BLaER1 treated with 17β-estradiol and CSF1 and Interleukin-3, amounts not matched to agents 10 nM and 100 nM (cell line): ENCODE measurements around the gene ZNF33B.

Experiments
- H3K27ac ChIP-seq, 11 experiments: shearing (Covaris generic); formaldehyde crosslinking; 2 replicates each; pipeline ENCODE4 v1.8.1; 2022
- H3K27me3 ChIP-seq, 11 experiments: shearing (Covaris generic); formaldehyde crosslinking; 2 replicates each; pipeline ENCODE4 v1.8.1; 2022
- H3K36me3 ChIP-seq, 11 experiments: shearing (Covaris generic); formaldehyde crosslinking; 2 replicates each; pipeline ENCODE4 v1.8.1; 2022
- H3K4me1 ChIP-seq, 10 experiments: shearing (Covaris generic); formaldehyde crosslinking; 2 replicates each; pipeline ENCODE4 v1.8.1; 2022
- H3K4me2 ChIP-seq, 11 experiments: shearing (Covaris generic); formaldehyde crosslinking; 2 replicates each; pipeline ENCODE4 v1.8.1; 2022
- H3K4me3 ChIP-seq, 10 experiments: shearing (Covaris generic); formaldehyde crosslinking; 2 replicates each; pipeline ENCODE4 v1.8.1; 2022
- H3K9ac ChIP-seq, 11 experiments: shearing (Covaris generic); formaldehyde crosslinking; 2 replicates each; pipeline ENCODE4 v1.8.1; 2022
- H3K9me3 ChIP-seq, 11 experiments: shearing (Covaris generic); formaldehyde crosslinking; replicated peaks in 1 of 11; 2 replicates each; pipeline ENCODE4 v1.8.1; 2022
- H4K20me1 ChIP-seq, 11 experiments: shearing (Covaris generic); formaldehyde crosslinking; 2 replicates each; pipeline ENCODE4 v1.8.1; 2022
- Cebpa-rat ChIP-seq, 11 experiments: shearing (Covaris generic); IDR thresholded peaks; 2 replicates each; pipeline ENCODE4 v1.8.1; 2022

Gene ZNF33B

GRCh38 chr10:42635098-42635497, 3.3 kb downstream of the ZNF33B start:
- Histone ChIP-seq H4K20me1 (no peaks in the 10 kb centered on the region), H3K4me2 (no peak overlapping the region), H3K9me3 (no peaks in the 10 kb centered on the region), H3K27ac (no peak overlapping the region), H3K4me1 (peaks cover 11 to 30% (median 26%) of the 10 kb centered on the region in 10 experiments), H3K9ac (no peak overlapping the region), H3K27me3 (no peaks in the 10 kb centered on the region), H3K4me3 (no peak overlapping the region), H3K36me3 (peaks cover 17 to 65% (median 41%) of the 10 kb centered on the region in 11 experiments)
- TF ChIP-seq Cebpa-rat (IDR thresholded peaks at IDR 0.05) = no peak

GRCh38 chr10:42632564-42632963, 5.8 kb downstream of the ZNF33B start:
- Histone ChIP-seq H3K4me2 (no peak overlapping the region), H3K27me3 (no peaks in the 10 kb centered on the region), H3K4me1 (peaks cover 8 to 24% (median 18%) of the 10 kb centered on the region in 10 experiments; a peak in 19 of 20 replicates), H3K36me3 (peaks cover 28 to 90% (median 61%) of the 10 kb centered on the region in 11 experiments), H3K9ac (no peak overlapping the region), H3K9me3 (no peaks in the 10 kb centered on the region), H4K20me1 (no peaks in the 10 kb centered on the region), H3K27ac (no peak overlapping the region), H3K4me3 (no peak overlapping the region)
- no peak for TF ChIP-seq Cebpa-rat (IDR thresholded peaks at IDR 0.05)

- Histone ChIP-seq H3K9me3 (peaks cover 0 to 1% (median 0%) of the 10 kb centered on the region in 11 experiments; a peak in 2 of 22 replicates), H3K36me3 (peaks cover 41 to 100% (median 80%) of the 10 kb centered on the region in 11 experiments), H3K4me1 (peaks cover 0 to 12% (median 7%) of the 10 kb centered on the region in 10 experiments; a peak in 12 of 20 replicates), H4K20me1 (no peaks in the 10 kb centered on the region), H3K4me2 (peak overlapping the region in 4 of 11 experiments; percentile 4 to 15 (median 12); a peak in 4 of 22 replicates), H3K9ac (no peak overlapping the region), H3K27me3 (no peaks in the 10 kb centered on the region), H3K27ac (no peak overlapping the region), H3K4me3 (no peak overlapping the region)
- no peak for TF ChIP-seq Cebpa-rat (IDR thresholded peaks at IDR 0.05)
Observed at GRCh38 chr10:42630537-42631134, 7.7 kb downstream of the ZNF33B start.

GRCh38 chr10:42623929-42624328, 14.4 kb downstream of the ZNF33B start:
- Histone ChIP-seq H3K27me3 (no peaks in the 10 kb centered on the region), H3K36me3 (peaks cover 69 to 100% (median 91%) of the 10 kb centered on the region in 11 experiments), H3K4me3 (no peak overlapping the region), H3K27ac (no peak overlapping the region), H3K4me1 (peaks cover 0 to 4% (median 0%) of the 10 kb centered on the region in 10 experiments; a peak in 2 of 20 replicates), H3K9ac (no peak overlapping the region), H3K4me2 (no peak overlapping the region), H3K9me3 (peaks cover 10 to 26% (median 15%) of the 10 kb centered on the region in 11 experiments; a peak in 20 of 22 replicates), H4K20me1 (no peaks in the 10 kb centered on the region)
- no peak for TF ChIP-seq Cebpa-rat (IDR thresholded peaks at IDR 0.05)

GRCh38 chr10:42618424-42618823, 19.9 kb downstream of the ZNF33B start:
- H3K9ac ChIP-seq = no peak overlapping the region
- no peaks in the 10 kb centered on the region for H3K27me3 ChIP-seq
- no peak overlapping the region for H3K4me2 ChIP-seq
- peaks cover 0 to 9% (median 3%) of the 10 kb centered on the region in 11 experiments; a peak in 8 of 22 replicates for H3K9me3 ChIP-seq
- H3K4me1 ChIP-seq = no peaks in the 10 kb centered on the region
- no peak for TF ChIP-seq Cebpa-rat (IDR thresholded peaks at IDR 0.05)
- H3K36me3 ChIP-seq = peaks cover 42 to 99% (median 77%) of the 10 kb centered on the region in 11 experiments
- H3K27ac ChIP-seq = no peak overlapping the region
- H3K4me3 ChIP-seq = no peak overlapping the region
- no peaks in the 10 kb centered on the region; a peak in 1 of 22 replicates for H4K20me1 ChIP-seq

- Histone ChIP-seq H3K4me2 (no peak overlapping the region), H3K4me3 (no peak overlapping the region), H3K36me3 (peaks cover 32 to 94% (median 73%) of the 10 kb centered on the region in 11 experiments), H3K27me3 (no peaks in the 10 kb centered on the region), H3K9ac (no peak overlapping the region), H3K9me3 (peaks cover 0 to 10% (median 4%) of the 10 kb centered on the region in 11 experiments; a peak in 4 of 22 replicates), H4K20me1 (no peaks in the 10 kb centered on the region; a peak in 1 of 22 replicates), H3K27ac (no peak overlapping the region), H3K4me1 (peaks cover 0 to 1% (median 0%) of the 10 kb centered on the region in 10 experiments; a peak in 3 of 20 replicates)
- TF ChIP-seq Cebpa-rat (IDR thresholded peaks at IDR 0.05) = no peak
Observed at GRCh38 chr10:42615419-42615818, 23.0 kb downstream of the ZNF33B start.

GRCh38 chr10:42609872-42610271, 28.5 kb downstream of the ZNF33B start:
- Histone ChIP-seq H4K20me1 (no peaks in the 10 kb centered on the region), H3K27me3 (no peaks in the 10 kb centered on the region), H3K27ac (no peak overlapping the region), H3K4me2 (peak overlapping the region in 5 of 11 experiments; percentile 0 to 29 (median 23); a peak in 6 of 22 replicates), H3K4me3 (no peak overlapping the region), H3K9ac (no peak overlapping the region), H3K9me3 (peaks cover 21 to 44% (median 32%) of the 10 kb centered on the region in 11 experiments; a peak in 21 of 22 replicates), H3K36me3 (peaks cover 31 to 90% (median 71%) of the 10 kb centered on the region in 11 experiments), H3K4me1 (peaks cover 0 to 14% (median 7%) of the 10 kb centered on the region in 10 experiments; a peak in 12 of 20 replicates)
- no peak for TF ChIP-seq Cebpa-rat (IDR thresholded peaks at IDR 0.05)

GRCh38 chr10:42598249-42598873, 40.0 kb downstream of the ZNF33B start:
- Histone ChIP-seq H3K9me3 (peaks cover 43 to 65% (median 54%) of the 10 kb centered on the region in 11 experiments), H3K27me3 (no peaks in the 10 kb centered on the region), H3K27ac (no peak overlapping the region), H3K4me3 (no peak overlapping the region), H3K4me2 (no peak overlapping the region), H3K36me3 (peaks cover 41 to 81% (median 64%) of the 10 kb centered on the region in 11 experiments), H3K4me1 (no peaks in the 10 kb centered on the region), H3K9ac (no peak overlapping the region), H4K20me1 (no peaks in the 10 kb centered on the region)
- TF ChIP-seq Cebpa-rat (IDR thresholded peaks at IDR 0.05) = no peak

- TF ChIP-seq Cebpa-rat (IDR thresholded peaks at IDR 0.05) = no peak
- Histone ChIP-seq H3K4me3 (no peak overlapping the region), H3K27me3 (no peaks in the 10 kb centered on the region), H3K9ac (no peak overlapping the region), H3K4me1 (no peaks in the 10 kb centered on the region), H3K9me3 (peaks cover 61 to 74% (median 67%) of the 10 kb centered on the region in 11 experiments), H4K20me1 (no peaks in the 10 kb centered on the region), H3K36me3 (peaks cover 54 to 81% (median 64%) of the 10 kb centered on the region in 11 experiments), H3K4me2 (no peak overlapping the region), H3K27ac (no peak overlapping the region)
Observed at GRCh38 chr10:42596196-42596595, 42.2 kb downstream of the ZNF33B start.
